Panc1 (cell line): Measurements from ENCODE around the gene INTS13. TPM values are rescaled to one million over a fixed set of nuclear protein-coding genes. Genes with fewer than 3 reads are reported as not detected.

ENCODE experiments used
- ATAC-seq: fragments of 200-7000 bp; cut with Tn5 transposase; 2 replicates; pipeline ENCODE4 v1.9.1; 2020; ENCODE audit warnings: mild to moderate bottlenecking, moderate library complexity
- BruUV-seq: library from RNA; stranded (reverse); fragments of 400-500 nt; replicated peaks from 2 replicates; lab custom pipeline; 2021; lab: Mats Ljungman, UMichigan
- CTCF ChIA-PET: fragments of 300-600 bp; sonication (Branson Sonifier 250); formaldehyde crosslinking; loops from one replicate; lab custom pipeline; 2022; ENCODE audit warnings: antibody characterized with exemption; lab: Charles Lee
- POLR2A ChIA-PET: fragments of 300-600 bp; sonication (Branson Sonifier 250); formaldehyde crosslinking; loops from one replicate; lab custom pipeline; 2022; ENCODE audit warnings: antibody characterized with exemption; lab: Charles Lee
- DNase-seq: peaks from one replicate; pipeline ENCODE4 v3.0.0-alpha.2; 2010; ENCODE audit warnings: low read depth, low spot score
- H3K27ac ChIP-seq: 2 replicates; pipeline ENCODE4 v1.5.1; 2011; ENCODE audit warnings: mild to moderate bottlenecking, low read length, inconsistent platforms
- H3K27me3 ChIP-seq: fragments of 200-500 bp; sonication (Bioruptor generic); 2 replicates; pipeline ENCODE4 v1.6.0; 2014; ENCODE audit warnings: low read length, inconsistent platforms; ENCODE audit not compliant: control insufficient read depth, insufficient read depth
- H3K36me3 ChIP-seq: fragments of 200-500 bp; sonication (Bioruptor generic); 2 replicates; pipeline ENCODE4 v1.5.1; 2014; ENCODE audit warnings: inconsistent platforms, mild to moderate bottlenecking, low read length, moderate library complexity; ENCODE audit not compliant: control insufficient read depth, insufficient read depth
- H3K4me1 ChIP-seq: 2 replicates; pipeline ENCODE4 v1.5.1; 2011; ENCODE audit warnings: inconsistent platforms, mild to moderate bottlenecking, low read length, moderate library complexity; ENCODE audit not compliant: control insufficient read depth, insufficient read depth
- H3K4me3 ChIP-seq, 2 experiments: 2 replicates each; pipeline ENCODE4 v1.5.1; 2011 to 2012; ENCODE audit warnings: low read depth in 2 of 2, low read length in 2 of 2, mild to moderate bottlenecking in 2 of 2, inconsistent platforms in 1 of 2, moderate library complexity in 1 of 2
- H3K9me3 ChIP-seq: fragments of 200-500 bp; sonication (Bioruptor generic); 2 replicates; pipeline ENCODE4 v1.5.1; 2014; ENCODE audit warnings: low read depth, mild to moderate bottlenecking, inconsistent platforms, low read length, moderate library complexity; ENCODE audit not compliant: control insufficient read depth, insufficient read depth
- CTCF ChIP-seq: fragments of 450-650 bp; IDR thresholded peaks from 2 replicates; pipeline ENCODE4 v1.5.1; 2017; ENCODE audit warnings: mild to moderate bottlenecking
- POLR2AphosphoS5 ChIP-seq: IDR thresholded peaks from 2 replicates; pipeline ENCODE4 v1.6.1; 2012; ENCODE audit warnings: mild to moderate bottlenecking, low read depth, low read length, moderate library complexity
- REST ChIP-seq, 2 experiments: IDR thresholded peaks; 2 replicates each; pipeline ENCODE4 v1.6.1; 2011 to 2012; ENCODE audit warnings: low read depth in 2 of 2, control low read depth in 1 of 2, low read length in 1 of 2, mild to moderate bottlenecking in 1 of 2, moderate library complexity in 1 of 2; ENCODE audit not compliant: insufficient read depth in 1 of 2
- SIN3A ChIP-seq: IDR thresholded peaks from 2 replicates; pipeline ENCODE4 v1.6.1; 2012; ENCODE audit warnings: low read depth, mild to moderate bottlenecking, low read length, moderate library complexity, borderline replicate concordance; ENCODE audit not compliant: insufficient read depth
- TCF7L2 ChIP-seq: IDR thresholded peaks from 2 replicates; pipeline ENCODE4 v1.6.1; 2011; ENCODE audit warnings: mild to moderate bottlenecking, low read depth, low read length, inconsistent platforms
- in situ Hi-C: cut with HindIII; loops from 2 replicates; pipeline ENCODE4 v1.10.0; 2016; ENCODE audit warnings: low sequenced_read_pairs, low pct_unique_long_range_greater_than_20kb
- intact Hi-C: fragments of 100-400 bp; cut with micrococcal nuclease; formaldehyde crosslinking; loops from one replicate; pipeline ENCODE4 v1.10.0; 2022; ENCODE audit not compliant: unreplicated experiment
- total RNA-seq: library from RNA; stranded (reverse); gene quantifications from one replicate; pipeline ENCODE4 v1.2.1, GENCODE V29; 2021; ENCODE audit not compliant: unreplicated experiment

INTS13 gene
- total RNA-seq, 1 experiment from 2014 or later: 55.9 TPM

GRCh38 chr12:26939192-26939832 is 1.5 kb upstream of the INTS13 start:
- Histone ChIP-seq H3K27ac (peak overlapping the region; percentile 98), H3K9me3 (no peaks in the 10 kb centered on the region), H3K4me3 (peak overlapping the region; percentile 98), H3K36me3 (peaks cover 4% of the 10 kb centered on the region; the same call in 1 of the 2 replicates), H3K4me1 (peaks cover 40% of the 10 kb centered on the region), H3K27me3 (no peaks in the 10 kb centered on the region)
- BruUV-seq: TSS peak; percentile 65
- TF ChIP-seq CTCF: no peak
- TF ChIP-seq REST (IDR thresholded peaks at IDR 0.05; ENCODE audit: insufficient read depth in 1 of 2, low read depth in 2 of 2, low read length in 1 of 2): no peak
- no peak for TF ChIP-seq POLR2AphosphoS5
- no peak for TF ChIP-seq TCF7L2
- no peak; the same call in 1 of the 2 replicates for TF ChIP-seq SIN3A
- DNase-seq (no peak), ATAC-seq (no peak)
- CTCF ChIA-PET: interaction anchor here (0.6 kb wide), 1 partner anchor 75 kb away, joined by 3 read pairs; no protein-coding TSS in a partner anchor
- POLR2A ChIA-PET: no interaction called here
- in situ Hi-C loops: no loop called here
- intact Hi-C loops: loop anchor here (5.0 kb wide), 1 partner anchor 73 kb away; the partner anchor contains the start of gene TM7SF3

GRCh38 chr12:26938701-26939062 is 901 bp upstream of the INTS13 start:
- H3K27me3 ChIP-seq: no peaks in the 10 kb centered on the region

More at GRCh38 chr12:26938701-26939062, 901 bp upstream of the INTS13 start:
- ATAC-seq: peak; percentile 47
- BruUV-seq: no TSS peak
- peak overlapping the region; percentile 98 for H3K4me3 ChIP-seq
- DNase-seq: no peak
- peaks cover 4% of the 10 kb centered on the region; the same call in 1 of the 2 replicates for H3K36me3 ChIP-seq
- H3K9me3 ChIP-seq: no peaks in the 10 kb centered on the region
- in situ Hi-C loops (no loop called here), intact Hi-C loops (loop anchor here (5.0 kb wide), 1 partner anchor 74 kb away; the partner anchor contains the start of gene TM7SF3)
- no peak for TF ChIP-seq CTCF
- peak; percentile 42; the same call in 1 of the 2 replicates for TF ChIP-seq SIN3A
- ChIA-PET POLR2A (no interaction called here), CTCF (interaction anchor here (0.6 kb wide), 1 partner anchor 76 kb away, joined by 3 read pairs; no protein-coding TSS in a partner anchor)
- H3K27ac ChIP-seq: peak overlapping the region; percentile 98
- H3K4me1 ChIP-seq: peaks cover 40% of the 10 kb centered on the region
